Spleen (tissue), 7 donors: Measurements from ENCODE around the gene ACYP2.

Experiments used
- CTCF ChIP-seq, 11 experiments: fragments of 200-600 bp in 7 of 11; fragments of 450-650 bp in 4 of 11; sonication (generic) in 4 of 11; IDR thresholded peaks in 8 of 11; conservative IDR thresholded peaks in 3 of 11; 1 replicate in 7 of 11; 2 replicates in 4 of 11; pipeline versions ENCODE4 v1.4.0 to v1.8.0; 2016 to 2021; ENCODE audit warnings: antibody characterized with exemption in 11 of 11, inconsistent platforms in 4 of 11, mild to moderate bottlenecking in 1 of 11
- POLR2A ChIP-seq, 3 donors: fragments of 450-650 bp; IDR thresholded peaks; one replicate each; pipeline ENCODE4 v1.5.1; 2017; ENCODE audit warnings: antibody characterized with exemption in 3 of 3, mild to moderate bottlenecking in 1 of 3
- POLR2AphosphoS5 ChIP-seq, 3 donors: sonication (generic); formaldehyde crosslinking; IDR thresholded peaks; one replicate each; pipeline ENCODE4 v1.5.1; 2017; ENCODE audit warnings: antibody characterized with exemption in 3 of 3
- donor health status: DM: no; HTN: no; CAD: no; lungs with moderate emphysema.
- donor health status: DM: no; HTN: no; CAD: no.
- donor health status: DM: no; HTN: no; CAD: no.

- TF ChIP-seq POLR2AphosphoS5 (IDR thresholded peaks at IDR 0.05) (no peak), POLR2A (IDR thresholded peaks at IDR 0.05) (no peak), CTCF (IDR thresholded peaks at IDR 0.05 in 8 of 11, conservative IDR thresholded peaks at IDR 0.05 in 3 of 11) (no peak)
These were observed 76.1 kb downstream of the ACYP2 start for GRCh38 chr2:54191361-54192135.
